Fibroblast of skin of left biceps (primary cell): ENCODE data around the gene ANKRD63.

ENCODE experiments used
- DNase-seq, 2 experiments: peaks; one replicate each; pipeline ENCODE4 v3.0.0-alpha.2; 2013; ENCODE audit warnings: low read depth in 2 of 2

ANKRD63 gene

DNA sequence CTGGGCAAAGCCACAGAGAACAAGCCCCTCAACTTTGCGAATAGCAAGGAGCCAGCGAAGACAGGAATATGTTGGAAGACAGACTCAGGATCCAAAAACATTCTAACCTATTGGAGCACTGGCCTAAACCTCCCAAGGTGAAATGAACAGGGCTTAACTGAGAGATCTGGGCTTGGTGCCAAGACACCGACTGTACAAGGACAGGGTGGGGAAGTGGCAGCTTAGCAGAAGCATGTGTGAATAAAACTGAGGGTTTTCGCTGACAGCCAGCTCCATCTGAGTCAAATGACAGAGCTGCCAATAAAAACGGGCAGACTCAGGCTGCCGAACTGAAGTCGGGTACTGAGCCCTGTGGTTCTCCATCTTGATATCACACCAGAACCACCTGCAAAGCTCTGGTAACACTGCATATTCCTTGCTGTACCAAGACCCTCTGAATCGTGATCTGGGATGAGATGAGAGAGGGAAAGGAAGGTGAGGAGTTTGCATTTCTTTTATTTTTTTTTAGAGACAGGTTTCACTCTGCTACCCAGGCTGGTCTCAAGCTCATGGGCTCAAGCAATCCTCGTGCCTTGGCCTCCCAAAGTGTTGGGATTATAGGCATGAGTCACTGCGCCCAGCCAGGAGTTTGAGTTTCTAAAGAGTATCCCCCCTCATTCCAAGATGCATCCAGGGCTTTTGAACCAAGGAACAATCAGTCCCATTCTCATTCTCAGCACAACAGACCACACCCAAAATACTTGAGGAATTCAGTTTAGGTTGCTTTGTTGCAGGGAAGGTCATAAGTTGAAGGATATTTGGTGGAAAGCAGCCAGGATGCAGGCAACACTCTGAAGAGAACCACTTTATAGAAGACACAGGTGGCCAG, 30.9 kb upstream of the ANKRD63 start:
- DNase-seq: no peak

DNA sequence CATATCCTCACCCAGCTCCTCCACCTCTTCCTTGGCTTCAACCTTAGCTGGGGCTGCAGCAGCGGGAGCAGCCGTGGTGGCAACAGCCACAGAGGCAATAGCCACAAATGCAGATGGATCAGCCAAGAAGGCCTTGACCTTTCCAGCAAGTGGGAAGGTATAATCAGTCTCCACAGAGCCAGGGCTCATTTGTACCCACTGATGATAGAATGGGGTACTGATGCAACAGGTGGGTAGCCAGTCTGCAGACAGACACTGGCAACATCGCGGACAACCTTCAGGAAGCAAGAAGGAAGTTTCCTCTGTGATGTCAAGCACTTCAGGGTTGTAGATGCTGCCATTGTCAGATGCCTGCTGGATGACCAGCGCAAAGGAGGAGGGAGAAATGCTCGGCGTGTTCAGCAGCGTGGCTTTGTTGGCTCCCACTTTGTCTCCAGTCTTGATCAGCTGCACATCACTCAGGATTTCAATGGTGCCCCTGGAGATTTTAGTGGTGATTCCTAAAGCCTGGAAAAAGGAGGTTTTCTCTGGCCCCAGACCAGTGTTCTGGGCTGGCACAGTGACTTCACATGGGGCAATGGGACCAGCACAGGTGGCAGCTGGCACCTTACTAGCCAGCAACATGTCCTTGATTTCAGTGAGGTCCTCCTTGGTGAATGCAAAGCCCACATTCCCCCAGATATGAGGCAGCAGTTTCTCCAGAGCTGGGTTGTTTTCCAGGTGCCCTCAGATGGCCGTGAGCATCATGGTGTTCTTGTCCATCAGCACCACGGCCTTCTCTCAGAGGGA, 29.7 kb upstream of the ANKRD63 start:
- no peak for DNase-seq

DNA sequence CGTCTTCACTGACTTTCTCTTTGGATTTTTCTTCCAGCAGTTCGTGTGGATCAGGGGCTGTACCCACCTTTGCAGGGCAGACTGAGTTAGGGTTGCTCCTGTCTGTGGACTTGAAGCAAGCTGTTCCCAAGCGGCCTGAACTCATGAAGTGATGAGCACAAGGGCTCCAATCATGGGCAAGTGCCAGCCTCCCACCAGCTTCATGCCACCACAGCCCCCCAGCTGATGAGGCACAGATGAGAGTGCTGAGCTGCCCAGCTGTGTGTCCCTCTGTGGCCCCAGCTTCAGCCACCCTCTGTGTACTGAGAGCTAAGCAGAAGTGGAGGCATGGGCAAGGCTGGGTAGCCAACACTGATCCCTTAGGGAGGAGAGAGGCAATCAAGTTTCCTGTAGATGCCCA, 28.1 kb upstream of the ANKRD63 start:
- no peak for DNase-seq

DNA sequence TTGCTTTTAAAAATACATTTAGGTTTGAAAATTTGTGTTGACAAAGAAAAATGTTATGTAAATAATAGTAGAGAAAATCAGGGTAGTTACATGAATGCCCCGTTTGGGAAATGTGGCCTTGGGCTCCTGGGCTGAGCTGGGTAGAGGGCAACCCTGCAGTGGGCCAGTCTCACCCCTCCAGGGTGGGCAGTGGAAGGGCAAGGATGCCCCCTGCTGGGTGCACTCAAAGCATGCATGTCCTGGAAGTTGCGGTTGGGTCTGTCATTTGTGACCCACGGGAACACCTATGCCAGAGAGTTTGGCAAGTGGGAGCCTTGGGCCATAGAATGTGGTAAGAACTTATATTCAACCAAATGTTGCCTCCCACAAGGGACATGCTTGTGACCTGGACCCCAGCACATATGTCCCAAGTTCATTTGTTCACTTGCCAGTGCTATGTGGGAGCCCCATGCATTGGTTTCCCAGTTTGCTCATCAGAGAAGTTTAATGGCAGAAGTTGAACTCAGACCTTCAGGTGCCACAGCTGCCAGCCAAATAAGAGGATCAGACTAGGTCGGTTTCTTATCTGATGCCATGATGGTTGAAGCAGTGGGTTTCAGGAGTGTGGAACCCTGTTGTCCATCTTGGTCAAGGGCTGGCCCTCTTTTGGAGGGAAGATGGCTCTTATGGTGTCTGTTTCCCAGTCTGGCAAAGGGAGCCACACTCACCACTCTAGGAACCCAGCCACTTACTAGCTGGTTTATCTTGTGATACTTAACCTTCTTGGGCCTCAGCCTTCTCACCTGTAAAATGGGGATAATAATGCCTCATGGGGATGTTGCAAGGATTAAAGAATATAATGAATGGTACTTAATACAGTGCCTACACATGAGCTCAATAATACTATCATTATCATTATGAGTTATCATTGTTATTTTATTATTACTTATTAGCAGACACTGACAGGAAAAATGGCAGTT, 27.4 kb upstream of the ANKRD63 start:
- no peak for DNase-seq

DNA sequence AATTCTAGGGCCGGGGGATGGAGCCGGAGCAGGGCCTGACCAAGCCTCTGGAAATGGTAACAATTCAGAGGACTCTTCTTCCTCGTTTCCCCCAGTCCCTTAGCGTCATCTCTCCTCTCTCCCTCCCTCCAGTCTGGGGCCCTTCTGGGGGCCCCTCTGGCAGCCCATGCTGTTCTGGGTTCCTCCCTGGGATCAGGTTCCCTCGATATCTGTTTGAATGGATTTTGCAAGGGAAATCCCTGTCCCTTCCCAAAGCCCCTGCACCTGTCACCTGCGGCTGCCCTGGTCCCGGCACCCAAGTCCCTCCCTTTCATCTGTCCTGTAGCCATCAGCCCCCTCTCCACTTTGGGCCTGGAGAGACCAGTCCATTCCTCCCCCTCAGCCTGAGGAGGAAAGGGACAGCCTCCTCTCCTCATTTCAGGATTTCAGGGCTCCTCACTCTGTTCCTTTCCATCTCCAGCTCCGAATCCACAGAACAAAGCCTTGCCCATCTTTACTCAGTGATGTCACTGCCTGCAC, 26.5 kb upstream of the ANKRD63 start:
- DNase-seq: no peak

DNA sequence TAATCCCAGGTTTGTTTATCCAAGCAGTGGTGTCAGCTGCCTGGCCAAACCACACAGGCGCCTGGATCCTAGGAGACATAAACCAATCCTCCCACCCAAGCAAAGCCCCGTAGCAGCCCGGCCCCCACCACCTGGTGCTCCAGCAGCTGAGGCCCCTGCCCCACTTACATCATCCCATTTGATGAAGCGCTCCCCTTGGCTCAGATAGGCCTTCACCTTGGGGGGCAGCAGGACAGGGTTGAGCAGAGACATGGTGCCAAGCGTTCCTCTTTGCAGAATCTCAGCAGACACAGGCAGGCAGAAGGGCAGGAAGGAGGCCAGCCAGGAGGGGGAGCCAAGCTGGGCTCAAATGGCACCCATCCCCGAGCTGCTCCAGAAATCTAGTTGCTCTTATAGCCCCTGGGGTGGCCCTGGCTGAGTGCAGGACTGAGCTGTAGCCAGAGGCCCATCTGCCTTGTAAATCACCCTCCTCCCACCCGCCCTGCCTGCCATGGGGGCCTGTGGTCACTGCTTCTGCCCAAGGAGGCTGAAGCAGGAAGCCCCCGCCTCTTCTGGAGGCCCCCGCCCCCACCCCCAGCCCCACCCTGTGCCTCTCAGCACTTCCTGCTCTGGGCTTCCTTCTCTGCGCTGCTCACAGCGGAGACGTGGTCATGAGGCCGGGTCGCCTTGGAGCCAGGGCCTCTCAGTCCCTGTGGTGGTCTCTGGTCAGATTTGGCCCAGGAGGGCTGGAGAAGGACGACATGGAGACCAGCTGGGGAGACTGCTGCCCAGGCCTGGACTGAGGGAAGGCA, 24.8 kb upstream of the ANKRD63 start, which contains the start of gene PLCB2:
Gene PLCB2 (minus strand): TSS at position 515 of the 791 bp plus-strand sequence. CDS start 263 bp downstream, at position 252.
- DNase-seq: no peak

DNA sequence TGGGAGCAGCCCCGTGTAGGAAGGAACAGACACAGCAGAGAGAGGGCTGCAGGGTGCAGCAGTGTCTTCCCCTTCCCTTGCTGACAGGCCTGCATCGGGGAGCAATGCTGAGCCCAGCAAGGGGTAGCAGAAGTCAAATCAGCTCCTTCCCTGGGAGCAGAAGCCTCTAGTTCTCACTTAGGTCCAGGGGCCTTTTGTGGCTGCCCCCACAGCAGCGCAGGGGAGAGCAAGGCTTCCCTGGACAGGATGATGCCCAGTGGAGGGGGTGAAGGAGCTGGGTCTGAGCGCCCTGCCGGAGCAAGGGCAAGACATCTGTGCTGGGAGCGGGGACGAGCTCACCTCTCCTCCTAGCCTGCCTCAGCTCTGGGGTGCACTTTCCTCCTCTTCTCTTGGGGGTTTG, 24.0 kb upstream of the ANKRD63 start:
- DNase-seq: no peak

DNA sequence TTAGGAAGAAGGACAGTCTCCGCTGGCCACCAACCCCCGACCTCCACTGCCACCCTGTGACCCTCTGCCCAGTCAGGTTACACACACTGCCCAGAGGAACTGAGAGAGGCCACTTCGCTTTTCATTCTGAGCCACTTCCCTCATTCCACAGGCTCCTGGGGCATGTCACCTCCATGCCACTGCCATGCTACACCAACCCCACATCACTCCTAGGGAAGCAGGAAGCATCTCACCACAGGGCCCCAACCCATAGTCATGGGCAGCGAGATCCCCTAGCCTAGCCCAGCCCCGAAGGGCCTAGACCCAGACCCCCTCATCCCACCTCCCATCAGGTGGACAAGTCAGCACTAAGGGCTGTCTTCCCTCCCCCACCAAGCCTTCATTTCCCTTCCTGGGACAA, 23.5 kb upstream of the ANKRD63 start:
- DNase-seq: no peak

DNA sequence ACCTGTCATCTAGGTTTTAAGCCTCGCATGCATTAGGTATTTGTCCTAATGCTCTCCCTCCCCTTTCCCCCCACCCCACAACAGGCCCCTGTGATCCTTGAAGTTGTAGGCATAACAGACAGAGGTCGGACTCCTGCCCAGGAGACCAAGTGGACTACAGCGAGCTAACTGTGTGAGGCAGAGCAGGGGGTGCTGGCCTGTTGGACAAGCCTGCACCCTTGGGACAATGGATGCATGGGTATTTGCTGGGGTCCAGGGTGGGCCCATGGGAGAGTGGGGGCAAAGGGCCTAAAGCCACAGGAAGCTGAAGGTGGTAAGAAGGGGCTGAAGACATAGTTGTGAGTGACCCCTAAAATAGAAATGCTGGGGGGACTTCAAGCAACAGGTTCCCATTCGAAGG, 22.4 kb upstream of the ANKRD63 start:
- DNase-seq: no peak

DNA sequence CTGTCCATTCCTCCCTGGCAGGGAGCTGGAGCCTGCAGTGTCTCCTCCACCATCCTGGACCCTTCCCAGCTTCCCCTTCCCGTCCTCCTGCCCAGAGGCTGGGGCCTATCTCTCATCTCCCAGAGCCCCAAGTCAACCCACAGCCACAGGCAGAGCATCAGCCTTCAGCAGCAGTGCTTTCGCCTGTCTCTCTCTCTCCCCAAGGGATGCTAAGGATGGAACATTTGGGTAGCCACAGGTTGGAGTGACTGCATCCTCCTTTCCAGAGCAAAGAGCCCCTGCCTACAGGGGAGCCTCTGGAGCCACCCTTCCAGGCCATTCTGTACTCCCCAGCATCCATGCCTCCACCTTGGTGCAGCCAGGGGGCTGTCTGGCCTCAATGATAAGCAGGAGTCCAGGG, 20.7 kb upstream of the ANKRD63 start:
- no peak for DNase-seq

DNA sequence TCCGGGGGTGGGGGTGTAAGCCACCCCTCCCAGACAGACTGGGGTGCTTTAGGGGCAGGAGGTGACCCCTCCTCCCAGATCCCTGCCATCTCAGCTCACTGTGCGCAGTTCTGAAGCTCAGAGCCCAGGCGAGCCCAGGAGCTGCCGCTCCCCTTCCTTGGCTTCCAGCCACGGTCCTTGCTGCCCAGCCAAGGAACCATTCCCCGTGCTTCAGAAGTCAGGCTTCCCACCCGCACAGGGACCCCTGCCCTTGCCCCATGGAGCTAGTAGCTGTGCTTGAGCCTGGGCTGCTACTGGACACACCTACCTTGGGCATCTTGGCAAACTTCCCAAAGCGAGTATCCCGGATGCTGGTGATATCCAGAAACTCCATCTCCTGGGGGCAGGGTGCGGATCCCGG, 20.1 kb upstream of the ANKRD63 start:
- DNase-seq: no peak

DNA sequence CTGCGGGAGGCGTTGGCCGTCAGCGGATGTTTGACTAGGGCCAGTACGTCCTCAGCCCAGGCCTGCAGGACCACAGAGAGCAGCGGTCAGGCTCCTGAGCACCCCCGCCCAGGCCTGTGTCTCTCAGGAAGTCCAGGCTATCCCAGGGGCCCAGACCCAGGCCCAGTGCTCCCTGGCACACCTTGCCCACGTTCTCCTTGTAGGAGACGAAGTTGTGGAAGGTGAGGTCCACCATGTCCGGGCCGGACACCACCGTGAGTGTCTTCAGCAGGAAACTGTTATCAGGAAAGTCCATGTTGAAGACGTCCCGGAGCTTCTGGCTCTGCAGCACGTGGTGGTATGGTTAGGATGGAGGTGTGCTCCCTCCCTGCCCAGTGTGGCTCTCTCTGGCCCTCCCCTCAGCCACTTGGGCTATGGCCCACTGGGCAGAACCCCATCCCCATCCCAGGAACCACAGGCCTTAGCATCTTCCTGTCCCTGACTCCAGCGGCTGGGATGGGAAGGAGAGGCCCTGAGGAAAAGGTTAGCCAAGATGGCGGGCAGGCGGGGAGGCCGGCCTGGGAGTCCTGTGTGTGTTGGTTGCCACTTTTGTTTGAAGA, 19.5 kb upstream of the ANKRD63 start:
- no peak for DNase-seq

DNA sequence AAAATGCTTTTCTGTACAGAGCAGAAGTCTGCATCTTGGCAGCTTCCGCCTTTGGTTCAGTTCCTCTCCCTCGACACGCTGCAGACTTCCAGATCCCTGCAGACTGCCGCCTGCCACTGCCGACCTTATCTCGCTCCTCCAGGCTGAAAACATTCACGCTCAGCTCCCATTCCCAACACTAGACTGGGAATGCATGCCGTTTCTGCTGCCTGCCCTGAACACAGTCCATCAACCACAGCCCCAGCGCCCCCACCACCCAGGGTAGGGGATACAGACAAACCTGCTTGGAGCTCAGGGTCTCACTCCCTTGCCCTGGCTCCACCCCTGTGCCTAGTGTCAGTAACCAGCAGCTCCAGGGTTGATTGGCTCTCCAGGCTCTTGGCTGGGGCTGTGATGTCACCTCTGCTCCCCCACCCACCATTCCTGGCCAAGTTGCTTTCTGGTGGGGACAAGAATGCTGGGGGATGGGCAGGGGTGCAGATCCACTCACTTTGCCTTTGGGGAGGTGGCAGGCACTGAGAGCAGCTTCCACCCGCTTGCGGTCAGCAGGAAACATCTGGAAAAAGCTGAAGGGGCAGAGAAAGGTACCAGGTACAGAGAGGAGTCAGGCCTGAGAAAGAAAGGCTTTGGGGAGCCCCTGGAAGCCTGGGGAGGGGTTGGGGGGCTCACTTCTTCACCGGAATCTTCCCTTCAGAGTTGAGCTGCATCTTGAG, 18.8 kb upstream of the ANKRD63 start:
- no peak for DNase-seq

DNA sequence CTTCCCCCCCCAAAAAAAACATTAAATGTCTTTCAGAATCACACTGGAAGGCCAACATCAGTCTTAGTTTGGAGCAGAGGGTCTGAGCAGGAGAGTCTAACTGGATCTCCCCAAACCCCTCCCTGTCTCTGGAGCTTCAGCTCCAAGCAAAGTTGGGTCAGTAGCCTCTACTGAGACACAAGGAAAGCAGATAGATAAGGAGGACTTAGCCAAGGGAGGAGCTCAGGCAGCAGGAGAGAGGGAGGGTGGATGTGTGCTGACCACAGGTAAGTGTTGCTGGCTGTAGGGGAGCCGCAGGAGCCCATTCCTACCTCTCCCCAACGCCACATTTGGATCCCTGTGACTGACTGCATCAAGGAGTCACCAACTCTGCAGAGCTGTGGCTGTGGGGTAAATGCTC, 17.9 kb upstream of the ANKRD63 start:
- DNase-seq: no peak

DNA sequence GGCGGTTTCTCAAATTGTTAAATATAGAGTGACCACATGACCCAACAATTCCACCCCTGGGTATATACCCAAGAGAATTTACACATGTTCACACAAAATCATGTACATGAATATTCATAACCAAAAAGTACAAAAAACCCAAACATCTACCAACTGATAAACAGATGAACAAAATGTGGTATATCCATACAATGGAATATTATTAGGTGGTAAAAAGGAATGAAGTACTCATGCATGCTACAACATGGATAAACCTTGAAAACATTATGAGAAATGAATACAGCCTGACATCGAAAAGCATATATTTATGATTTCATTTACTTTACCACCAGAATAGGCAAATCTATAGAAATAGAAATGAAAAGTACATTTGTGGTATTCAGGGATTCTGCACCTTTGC, 17.5 kb upstream of the ANKRD63 start:
- DNase-seq: no peak

DNA sequence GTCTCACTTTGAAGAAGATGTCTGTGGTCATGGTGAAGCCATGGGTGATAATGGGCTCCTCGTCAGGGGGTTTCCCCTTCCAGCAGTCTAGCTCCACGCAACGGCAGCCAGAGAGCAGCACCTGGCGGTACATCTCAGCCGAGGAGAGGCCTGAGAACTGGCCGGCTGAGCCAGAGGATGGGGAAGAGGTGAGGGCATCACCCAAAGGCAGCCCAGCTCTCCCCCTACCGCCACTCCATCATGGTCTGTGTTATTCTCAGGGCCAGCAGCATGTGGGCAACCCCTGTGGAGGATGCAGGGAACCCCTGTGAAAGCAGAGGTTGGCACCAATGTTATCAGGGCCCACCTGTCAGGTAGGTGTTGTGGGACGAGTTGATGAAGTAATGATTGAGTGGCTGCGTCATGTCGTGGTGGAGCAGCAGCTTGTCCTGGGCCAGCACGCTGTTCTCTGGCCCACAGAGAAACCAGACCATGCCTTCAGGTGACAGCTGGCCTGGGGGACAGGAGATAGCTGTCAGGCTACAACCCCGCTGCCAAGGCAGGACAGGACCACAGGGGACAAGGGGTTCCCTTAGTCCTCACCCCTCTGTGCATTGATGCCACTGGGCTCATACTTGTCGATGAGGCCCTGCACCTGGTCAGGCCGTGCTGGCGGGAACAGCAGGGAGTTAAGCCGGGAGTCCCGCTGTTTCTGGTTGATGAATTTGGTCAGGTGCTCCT, 15.5 kb upstream of the ANKRD63 start:
- DNase-seq: no peak

DNA sequence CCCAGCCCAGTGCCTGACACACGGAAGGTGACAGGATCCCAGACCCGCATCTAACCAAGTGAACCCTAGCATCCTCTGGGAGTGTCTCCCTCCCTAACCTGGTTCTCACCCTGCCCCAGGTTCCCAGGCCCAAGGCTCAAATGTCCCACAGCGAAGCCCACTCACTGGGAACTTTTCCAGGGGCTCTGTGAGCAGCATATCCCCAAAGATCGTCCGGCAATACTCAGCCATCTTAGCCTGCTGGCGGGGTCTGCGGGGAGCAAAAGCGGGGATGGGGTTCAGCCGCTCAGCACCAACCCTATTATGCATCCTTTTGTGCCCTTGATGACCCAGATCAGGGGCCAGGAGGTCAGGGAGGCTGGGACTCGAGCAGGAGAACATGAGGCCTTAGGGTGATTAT, 14.5 kb upstream of the ANKRD63 start:
- DNase-seq: no peak

DNA sequence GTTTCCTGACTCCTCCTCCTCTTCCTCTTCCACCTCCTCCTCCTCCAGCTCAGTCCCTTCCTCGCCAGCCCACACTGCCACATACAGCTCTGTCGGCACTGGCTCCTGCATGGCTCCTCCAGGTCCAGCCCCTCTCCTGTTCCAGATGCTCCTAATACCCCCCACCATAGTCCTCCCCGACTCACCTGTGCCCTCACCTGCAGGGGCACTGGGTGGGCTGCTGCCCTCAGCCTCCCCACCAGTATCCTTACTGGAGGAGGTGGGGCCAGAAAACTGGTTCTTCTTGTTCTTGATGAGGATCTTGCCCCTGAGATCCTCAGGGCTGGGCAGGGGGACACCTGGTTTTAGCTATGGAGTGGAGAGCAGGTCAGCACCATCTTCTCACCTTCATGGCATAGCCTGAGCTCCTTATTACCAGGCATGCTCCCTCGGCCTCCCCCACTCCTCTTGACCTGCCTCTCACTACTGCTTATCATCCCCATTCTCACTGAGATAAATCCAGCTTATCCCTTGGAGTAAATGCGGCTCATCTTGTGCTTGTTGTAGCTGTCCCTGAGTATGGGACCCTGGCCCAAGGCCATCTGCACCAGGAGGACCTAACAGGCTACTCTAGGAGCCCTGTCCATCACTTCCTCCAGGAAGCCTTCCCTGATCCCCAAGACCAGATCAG, 13.8 kb upstream of the ANKRD63 start:
- DNase-seq: no peak
